Measurements from ENCODE around the gene SLC25A41.
A peak's percentile ranks its signal among the peaks of the same experiment; 100 is the strongest.
"Not testable (repeated sequence)": the region's sequence is repeated elsewhere in the genome, so short reads cannot be mapped to it uniquely, and the experiment has no call there.

Gene SLC25A41

GRCh38 chr19:6414793-6415590 is 18.6 kb downstream of the SLC25A41 start:
- peaks cover 0 to 6% of the 10 kb centered on the region in 2 donors for H3K4me1 ChIP-seq (ENCODE audit: control insufficient read depth in 1 of 2, insufficient read depth in 2 of 2, low read length in 2 of 2)
- no peak overlapping the region for H3K27ac ChIP-seq (ENCODE audit: low read length)
- no peaks in the 10 kb centered on the region for H3K27me3 ChIP-seq (ENCODE audit: low read depth, low read length)
- H3K36me3 ChIP-seq (ENCODE audit: control insufficient read depth in 1 of 2, insufficient read depth in 2 of 2, low read length in 2 of 2) = peaks cover 35 to 61% of the 10 kb centered on the region in 2 donors
- H3K4me3 ChIP-seq (ENCODE audit: low read depth in 1 of 2, low read length in 2 of 2) = no peak overlapping the region
- no peaks in the 10 kb centered on the region for H3K9me3 ChIP-seq (ENCODE audit: control insufficient read depth in 1 of 2, low read length in 2 of 2)

- Histone ChIP-seq H3K4me3 (ENCODE audit: low read depth in 1 of 2, low read length in 2 of 2) (no peak overlapping the region), H3K27ac (ENCODE audit: low read length) (no peak overlapping the region), H3K36me3 (ENCODE audit: control insufficient read depth in 1 of 2, insufficient read depth in 2 of 2, low read length in 2 of 2) (peaks cover 25 to 51% of the 10 kb centered on the region in 2 donors), H3K4me1 (ENCODE audit: control insufficient read depth in 1 of 2, insufficient read depth in 2 of 2, low read length in 2 of 2) (peaks cover 0 to 6% of the 10 kb centered on the region in 2 donors), H3K9me3 (ENCODE audit: control insufficient read depth in 1 of 2, low read length in 2 of 2) (no peaks in the 10 kb centered on the region), H3K27me3 (ENCODE audit: low read depth, low read length) (no peaks in the 10 kb centered on the region)
Measured at GRCh38 chr19:6413721-6414643, 19.6 kb downstream of the SLC25A41 start.

- H3K27me3 ChIP-seq (ENCODE audit: low read depth, low read length) = no peaks in the 10 kb centered on the region
- no peak overlapping the region for H3K27ac ChIP-seq (ENCODE audit: low read length)
- H3K9me3 ChIP-seq (ENCODE audit: control insufficient read depth in 1 of 2, low read length in 2 of 2) = no peaks in the 10 kb centered on the region
- peaks cover 20 to 44% of the 10 kb centered on the region in 2 donors for H3K36me3 ChIP-seq (ENCODE audit: control insufficient read depth in 1 of 2, insufficient read depth in 2 of 2, low read length in 2 of 2)
- peaks cover 0 to 6% of the 10 kb centered on the region in 2 donors for H3K4me1 ChIP-seq (ENCODE audit: control insufficient read depth in 1 of 2, insufficient read depth in 2 of 2, low read length in 2 of 2)
- no peak overlapping the region for H3K4me3 ChIP-seq (ENCODE audit: low read depth in 1 of 2, low read length in 2 of 2)
Measured at GRCh38 chr19:6413291-6413690, 20.3 kb downstream of the SLC25A41 start.

- peaks cover 0 to 6% of the 10 kb centered on the region in 2 donors for H3K4me1 ChIP-seq (ENCODE audit: control insufficient read depth in 1 of 2, insufficient read depth in 2 of 2, low read length in 2 of 2)
- peaks cover 14 to 37% of the 10 kb centered on the region in 2 donors for H3K36me3 ChIP-seq (ENCODE audit: control insufficient read depth in 1 of 2, insufficient read depth in 2 of 2, low read length in 2 of 2)
- H3K27me3 ChIP-seq (ENCODE audit: low read depth, low read length) = no peaks in the 10 kb centered on the region
- H3K4me3 ChIP-seq (ENCODE audit: low read depth in 1 of 2, low read length in 2 of 2) = no peak overlapping the region
- H3K27ac ChIP-seq (ENCODE audit: low read length) = no peak overlapping the region
- H3K9me3 ChIP-seq (ENCODE audit: control insufficient read depth in 1 of 2, low read length in 2 of 2) = no peaks in the 10 kb centered on the region
Measured at GRCh38 chr19:6412447-6413091, 21.0 kb downstream of the SLC25A41 start.

GRCh38 chr19:6412061-6412446 is 21.5 kb downstream of the SLC25A41 start:
- Histone ChIP-seq H3K27me3 (ENCODE audit: low read depth, low read length) (no peaks in the 10 kb centered on the region), H3K36me3 (ENCODE audit: control insufficient read depth in 1 of 2, insufficient read depth in 2 of 2, low read length in 2 of 2) (peaks cover 9 to 32% of the 10 kb centered on the region in 2 donors), H3K4me3 (ENCODE audit: low read depth in 1 of 2, low read length in 2 of 2) (no peak overlapping the region), H3K4me1 (ENCODE audit: control insufficient read depth in 1 of 2, insufficient read depth in 2 of 2, low read length in 2 of 2) (peaks cover 0 to 6% of the 10 kb centered on the region in 2 donors), H3K9me3 (ENCODE audit: control insufficient read depth in 1 of 2, low read length in 2 of 2) (no peaks in the 10 kb centered on the region), H3K27ac (ENCODE audit: low read length) (no peak overlapping the region)

GRCh38 chr19:6409346-6409745 is 24.2 kb downstream of the SLC25A41 start:
- Histone ChIP-seq H3K9me3 (ENCODE audit: control insufficient read depth in 1 of 2, low read length in 2 of 2) (no peaks in the 10 kb centered on the region), H3K4me1 (ENCODE audit: control insufficient read depth in 1 of 2, insufficient read depth in 2 of 2, low read length in 2 of 2) (peaks cover 0 to 6% of the 10 kb centered on the region in 2 donors), H3K27ac (ENCODE audit: low read length) (no peak overlapping the region), H3K27me3 (ENCODE audit: low read depth, low read length) (no peaks in the 10 kb centered on the region), H3K36me3 (ENCODE audit: control insufficient read depth in 1 of 2, insufficient read depth in 2 of 2, low read length in 2 of 2) (peaks cover 5% of the 10 kb centered on the region in 2 donors), H3K4me3 (ENCODE audit: low read depth in 1 of 2, low read length in 2 of 2) (no peak overlapping the region)

GRCh38 chr19:6406401-6406800 is 27.2 kb downstream of the SLC25A41 start:
- Histone ChIP-seq H3K27me3 (ENCODE audit: low read depth, low read length) (no peaks in the 10 kb centered on the region), H3K4me1 (ENCODE audit: control insufficient read depth in 1 of 2, insufficient read depth in 2 of 2, low read length in 2 of 2) (no peaks in the 10 kb centered on the region), H3K27ac (ENCODE audit: low read length) (no peak overlapping the region), H3K4me3 (ENCODE audit: low read depth in 1 of 2, low read length in 2 of 2) (no peak overlapping the region), H3K36me3 (ENCODE audit: control insufficient read depth in 1 of 2, insufficient read depth in 2 of 2, low read length in 2 of 2) (no peaks in the 10 kb centered on the region), H3K9me3 (ENCODE audit: control insufficient read depth in 1 of 2, low read length in 2 of 2) (no peaks in the 10 kb centered on the region)

GRCh38 chr19:6402837-6403608 is 30.5 kb downstream of the SLC25A41 start:
- Histone ChIP-seq H3K4me3 (ENCODE audit: low read depth in 1 of 2, low read length in 2 of 2) (no peak overlapping the region), H3K9me3 (ENCODE audit: control insufficient read depth in 1 of 2, low read length in 2 of 2) (no peaks in the 10 kb centered on the region), H3K4me1 (ENCODE audit: control insufficient read depth in 1 of 2, insufficient read depth in 2 of 2, low read length in 2 of 2) (no peaks in the 10 kb centered on the region), H3K36me3 (ENCODE audit: control insufficient read depth in 1 of 2, insufficient read depth in 2 of 2, low read length in 2 of 2) (no peaks in the 10 kb centered on the region), H3K27me3 (ENCODE audit: low read depth, low read length) (no peaks in the 10 kb centered on the region), H3K27ac (ENCODE audit: low read length) (peak overlapping the region; percentile 39)

GRCh38 chr19:6402058-6402457 is 31.5 kb downstream of the SLC25A41 start:
- Histone ChIP-seq H3K4me3 (ENCODE audit: low read depth in 1 of 2, low read length in 2 of 2) (no peak overlapping the region), H3K27me3 (ENCODE audit: low read depth, low read length) (no peaks in the 10 kb centered on the region), H3K9me3 (ENCODE audit: control insufficient read depth in 1 of 2, low read length in 2 of 2) (no peaks in the 10 kb centered on the region), H3K4me1 (ENCODE audit: control insufficient read depth in 1 of 2, insufficient read depth in 2 of 2, low read length in 2 of 2) (no peaks in the 10 kb centered on the region), H3K36me3 (ENCODE audit: control insufficient read depth in 1 of 2, insufficient read depth in 2 of 2, low read length in 2 of 2) (no peaks in the 10 kb centered on the region), H3K27ac (ENCODE audit: low read length) (no peak overlapping the region)

- H3K27ac ChIP-seq (ENCODE audit: low read length); H3K36me3 ChIP-seq (ENCODE audit: control insufficient read depth in 1 of 2, insufficient read depth in 2 of 2, low read length in 2 of 2); H3K9me3 ChIP-seq (ENCODE audit: control insufficient read depth in 1 of 2, low read length in 2 of 2): not testable (repeated sequence)
Measured at GRCh38 chr19:6400062-6400944, 33.3 kb downstream of the SLC25A41 start.

More at GRCh38 chr19:6400062-6400944, 33.3 kb downstream of the SLC25A41 start:
- H3K4me1 ChIP-seq (ENCODE audit: control insufficient read depth in 1 of 2, insufficient read depth in 2 of 2, low read length in 2 of 2); H3K27me3 ChIP-seq (ENCODE audit: low read depth, low read length); H3K4me3 ChIP-seq (ENCODE audit: low read depth in 1 of 2, low read length in 2 of 2): not testable (repeated sequence)

Measured in muscle layer of duodenum (tissue), 2 donors.